Stimulated activated CD8-positive, alpha-beta memory T cell treated with anti-CD3 and anti-CD28 coated beads, Interleukin-2, amount 100 ng/mL, for 48 hours (primary cell): ENCODE data around the gene MEGF11.
"Not testable (repeated sequence)": the region's sequence is repeated elsewhere in the genome, so short reads cannot be mapped to it uniquely, and the experiment has no call there.

Experiments
- DNase-seq, 2 donors: peaks; one replicate each; pipeline ENCODE4 v3.0.0-alpha.2; 2020; ENCODE audit warnings: low read depth in 2 of 2

The MEGF11 gene

DNA sequence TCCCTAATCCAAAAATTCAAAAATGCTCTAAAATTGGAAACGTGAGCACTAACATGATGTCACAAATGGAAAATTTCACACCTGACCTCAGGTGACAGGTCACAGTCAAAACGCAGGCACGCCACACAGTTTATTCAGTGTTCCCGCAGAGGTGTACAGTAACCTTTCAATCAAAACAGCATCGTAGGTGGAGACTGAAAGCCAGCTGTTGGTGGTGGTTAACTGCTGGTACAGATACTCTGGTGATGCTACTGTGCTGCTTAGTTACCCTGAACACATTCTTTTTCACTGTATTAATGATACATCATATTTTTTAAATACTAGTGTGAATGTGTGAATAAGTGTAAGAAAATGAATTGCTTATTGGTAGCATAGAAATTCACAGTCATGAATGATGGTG, 360.5 kb downstream of the MEGF11 start:
- no peak for DNase-seq

DNA sequence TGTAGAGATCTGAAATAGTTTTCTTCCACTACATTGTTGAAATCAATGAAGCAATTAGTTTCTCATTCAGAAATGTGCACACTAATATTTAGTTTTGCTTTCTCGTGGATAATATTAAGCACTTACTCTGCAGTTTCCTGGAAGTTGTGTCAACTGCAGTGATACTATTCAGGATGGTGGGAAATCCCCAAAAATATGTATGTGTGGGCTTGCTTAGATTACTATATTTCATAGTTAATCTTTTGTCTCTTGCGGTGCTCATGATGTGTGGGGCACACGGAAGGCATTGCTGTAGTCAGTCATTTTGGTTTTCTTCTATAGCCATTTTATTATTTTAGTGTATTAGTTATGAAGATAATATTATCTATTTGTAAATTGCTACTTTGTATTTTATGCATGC, 364.6 kb downstream of the MEGF11 start:
- DNase-seq: no peak

GRCh38 chr15:65887565-65887964, 366.0 kb downstream of the MEGF11 start:
- no peak for DNase-seq

- no peak for DNase-seq
These were observed 367.8 kb downstream of the MEGF11 start for GRCh38 chr15:65885668-65886218.

- DNase-seq: no peak
These were observed 369.0 kb downstream of the MEGF11 start for GRCh38 chr15:65884511-65884910.

DNA sequence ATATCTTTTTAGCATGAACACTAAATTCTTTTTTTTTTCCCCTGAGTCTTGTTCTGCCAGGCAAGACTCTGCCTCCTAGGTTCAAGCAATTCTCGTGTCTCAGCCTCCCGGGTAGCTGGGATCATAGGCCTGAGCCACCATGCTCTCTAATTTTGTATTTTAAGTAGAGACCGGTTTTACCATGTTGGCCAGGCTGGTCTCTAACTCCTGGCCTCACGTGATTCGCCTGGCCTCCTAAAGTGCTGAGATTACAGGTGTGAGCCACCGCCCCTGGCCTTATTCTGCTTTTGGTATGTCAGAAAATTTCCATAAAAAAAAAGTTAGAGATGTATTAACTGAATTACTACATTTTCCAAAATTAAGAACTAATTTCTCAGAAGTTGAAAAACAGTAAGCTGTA, 370.0 kb downstream of the MEGF11 start:
- no peak for DNase-seq

GRCh38 chr15:65881766-65882434, 371.6 kb downstream of the MEGF11 start:
- no peak for DNase-seq

GRCh38 chr15:65877749-65878148, 375.8 kb downstream of the MEGF11 start:
- no peak for DNase-seq

DNA sequence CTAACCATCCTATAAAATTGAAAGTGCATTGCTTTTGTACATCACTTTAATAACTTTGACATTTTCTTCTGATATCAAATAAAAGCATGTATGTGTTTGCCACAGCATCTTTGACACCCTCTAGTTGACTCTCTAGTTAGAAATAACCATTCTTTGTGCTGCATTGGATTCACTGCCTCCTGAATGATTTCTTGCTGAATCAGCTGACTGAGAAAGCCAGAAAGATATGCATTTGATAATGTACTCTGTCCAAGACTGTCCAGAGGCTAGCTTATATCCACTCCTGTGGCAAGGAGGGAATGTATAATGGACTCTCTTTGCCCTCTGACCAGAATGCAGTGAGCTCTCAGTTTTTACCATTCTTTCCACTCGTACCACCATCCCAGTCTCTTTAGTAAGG, 378.1 kb downstream of the MEGF11 start:
- DNase-seq: no peak

- DNase-seq: no peak
These were observed 380.3 kb downstream of the MEGF11 start for GRCh38 chr15:65873256-65873655.

- not testable (repeated sequence) for DNase-seq
These were observed 381.0 kb downstream of the MEGF11 start for GRCh38 chr15:65872596-65872995.

DNA sequence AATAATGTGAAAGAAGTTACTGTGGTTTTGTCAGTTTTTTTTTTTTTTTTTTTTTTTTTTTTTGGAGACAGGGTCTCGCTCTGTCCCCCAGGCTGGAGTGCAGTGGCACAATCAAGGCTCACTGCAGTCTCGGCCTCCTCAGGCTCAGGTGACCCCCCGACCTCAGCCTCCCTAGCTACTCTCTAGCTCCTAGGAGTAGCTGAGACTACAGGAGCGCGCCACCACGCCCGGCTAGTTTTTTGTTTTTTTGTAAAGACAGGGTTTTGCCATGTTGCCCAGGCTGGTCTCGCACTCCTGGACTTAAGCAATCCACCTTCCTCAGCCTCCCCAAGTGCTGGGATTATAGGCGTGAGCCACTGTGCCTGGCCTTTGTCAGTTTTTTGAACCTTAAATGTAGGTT, 381.7 kb downstream of the MEGF11 start:
- DNase-seq: not testable (repeated sequence)

DNA sequence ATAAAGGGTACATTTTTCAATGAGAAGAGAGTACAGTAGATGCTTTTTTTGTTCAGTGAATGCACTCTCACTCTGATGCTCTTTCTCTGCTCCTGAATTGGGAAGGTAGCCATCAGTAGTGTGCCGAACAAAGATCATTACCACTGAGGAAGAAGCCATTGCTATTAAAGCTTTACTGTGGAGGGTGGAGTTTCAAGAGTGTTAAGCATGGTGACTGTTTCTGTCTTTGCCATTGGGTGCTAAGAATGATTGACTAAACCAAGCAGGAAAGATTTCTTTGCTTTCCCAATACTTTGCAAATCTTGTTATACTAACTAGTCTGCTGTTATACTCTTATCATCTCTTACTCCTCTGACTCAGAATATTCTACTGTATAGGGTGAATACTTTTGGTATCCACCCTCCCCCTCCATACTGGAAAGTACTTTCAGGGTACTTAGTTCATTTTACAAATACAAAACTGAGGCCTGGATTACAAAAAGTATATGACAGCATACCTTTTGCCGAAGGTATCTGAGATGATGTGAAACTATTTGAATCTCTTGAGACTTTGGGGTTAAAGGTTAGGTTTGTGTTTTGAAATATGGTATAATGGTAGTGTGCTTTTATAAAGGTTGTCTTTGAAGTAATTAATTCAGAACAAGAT, 382.5 kb downstream of the MEGF11 start:
- DNase-seq: no peak

DNA sequence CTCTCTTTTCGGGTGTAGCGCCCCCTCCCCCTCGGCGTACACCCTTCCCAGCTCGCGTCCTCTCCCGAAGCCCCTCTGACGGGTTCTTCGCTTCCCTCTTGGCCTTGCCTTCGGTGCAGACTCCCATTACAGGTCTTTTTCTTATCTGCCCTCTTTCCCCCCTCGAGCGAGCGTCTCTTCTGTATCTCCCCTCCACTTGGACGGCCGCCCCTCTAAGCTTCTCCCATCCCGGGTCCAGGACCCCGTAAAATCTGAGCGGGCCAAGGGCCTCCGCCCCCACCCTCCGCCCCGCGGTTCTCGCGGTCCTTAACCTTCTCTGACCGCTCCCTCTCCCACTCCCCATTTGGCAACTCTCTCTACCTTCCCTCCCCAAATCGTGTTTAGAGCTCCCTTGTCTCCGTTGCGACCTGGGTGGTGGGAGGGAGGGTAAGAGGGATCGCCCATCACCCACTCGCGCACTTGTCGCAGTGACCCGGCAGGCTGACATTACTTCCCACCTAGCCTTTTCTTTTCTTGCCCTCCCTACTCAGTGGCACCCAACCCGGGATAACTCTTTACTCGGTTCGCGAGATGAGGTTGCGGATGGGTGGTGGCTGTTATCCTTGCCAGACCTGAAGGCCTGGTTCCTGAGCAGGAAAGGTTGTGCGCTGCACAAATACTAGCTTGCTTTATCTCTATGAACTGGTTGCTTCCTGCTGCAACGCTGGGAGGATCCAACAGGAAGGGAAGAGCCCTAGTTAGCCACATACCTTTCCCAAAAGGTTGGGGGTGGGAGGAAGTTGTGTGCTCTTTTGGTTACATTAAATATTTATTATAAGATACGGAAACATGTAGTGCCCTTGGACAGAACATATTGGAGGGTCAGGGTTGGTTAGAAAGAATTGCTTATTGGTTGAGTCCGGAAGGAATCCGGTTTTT, 383.3 kb downstream of the MEGF11 start:
- no peak for DNase-seq

DNA sequence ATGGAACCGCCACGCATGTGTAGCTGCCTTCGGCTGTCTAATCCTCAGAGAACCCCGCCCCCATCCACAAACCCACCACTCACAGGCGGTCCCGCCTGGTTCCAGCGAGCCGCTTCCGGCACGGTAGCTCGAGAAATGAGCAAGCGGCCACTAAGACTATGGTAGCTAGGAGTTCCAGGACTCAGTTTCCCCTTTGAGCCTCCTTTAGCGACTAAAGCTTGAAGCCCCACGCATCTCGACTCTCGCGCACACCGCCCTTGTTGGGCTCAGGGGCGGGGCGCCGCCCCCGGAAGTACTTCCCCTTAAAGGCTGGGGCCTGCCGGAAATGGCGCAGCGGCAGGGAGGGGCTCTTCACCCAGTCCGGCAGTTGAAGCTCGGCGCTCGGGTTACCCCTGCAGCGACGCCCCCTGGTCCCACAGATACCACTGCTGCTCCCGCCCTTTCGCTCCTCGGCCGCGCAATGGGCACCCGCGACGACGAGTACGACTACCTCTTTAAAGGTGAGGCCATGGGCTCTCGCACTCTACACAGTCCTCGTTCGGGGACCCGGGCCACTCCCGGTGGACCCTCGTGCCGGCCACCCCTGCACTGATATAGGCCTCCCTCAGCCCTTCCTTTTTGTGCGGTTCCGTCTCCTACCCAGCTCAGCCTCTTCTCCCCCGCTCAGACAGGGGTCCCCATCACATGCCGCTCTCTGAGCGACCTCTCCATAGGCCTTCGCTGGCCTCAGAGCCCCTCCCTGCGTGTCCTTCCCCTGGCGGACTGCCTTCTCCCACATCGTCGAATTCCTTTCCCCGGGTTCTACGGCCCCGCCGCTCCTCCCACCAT, 384.2 kb downstream of the MEGF11 start, which contains the start of gene RAB11A:
TSS of gene RAB11A (plus strand) at position 366 of the 828 bp plus-strand sequence. CDS start at position 461, 95 bp downstream.
- DNase-seq: peak; percentile 92 to 93

DNA sequence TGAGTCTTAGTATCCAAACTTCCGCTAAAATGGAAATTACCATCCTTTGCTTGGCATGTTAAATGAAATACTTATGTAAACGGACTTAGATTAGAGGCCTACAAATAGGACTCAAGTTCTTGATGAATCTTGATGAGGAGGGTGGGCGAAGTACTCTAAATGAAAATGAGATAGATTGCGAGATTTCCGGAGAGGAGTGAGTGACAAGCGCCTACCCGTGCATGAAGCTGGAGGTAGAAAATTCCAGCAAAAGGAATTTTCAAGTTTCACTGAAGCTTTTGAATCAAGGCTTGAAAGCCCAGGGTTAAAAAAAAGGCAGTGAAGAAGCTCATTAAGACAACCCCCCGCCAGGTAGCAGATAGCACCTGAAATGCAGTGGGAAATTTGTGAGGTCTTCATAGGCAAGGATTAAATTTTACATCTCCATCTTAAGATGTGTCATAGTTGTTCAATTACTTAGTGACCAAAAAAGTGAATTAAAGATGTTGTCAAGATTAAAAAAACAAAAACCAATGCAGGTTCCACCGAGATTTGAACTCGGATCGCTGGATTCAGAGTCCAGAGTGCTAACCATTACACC, 384.9 kb downstream of the MEGF11 start:
- DNase-seq: no peak

- not testable (repeated sequence) for DNase-seq
These were observed 385.6 kb downstream of the MEGF11 start for GRCh38 chr15:65867933-65868332.

- DNase-seq: no peak
These were observed 386.3 kb downstream of the MEGF11 start for GRCh38 chr15:65867244-65867643.

- no peak for DNase-seq
These were observed 390.4 kb downstream of the MEGF11 start for GRCh38 chr15:65863106-65863505.

DNA sequence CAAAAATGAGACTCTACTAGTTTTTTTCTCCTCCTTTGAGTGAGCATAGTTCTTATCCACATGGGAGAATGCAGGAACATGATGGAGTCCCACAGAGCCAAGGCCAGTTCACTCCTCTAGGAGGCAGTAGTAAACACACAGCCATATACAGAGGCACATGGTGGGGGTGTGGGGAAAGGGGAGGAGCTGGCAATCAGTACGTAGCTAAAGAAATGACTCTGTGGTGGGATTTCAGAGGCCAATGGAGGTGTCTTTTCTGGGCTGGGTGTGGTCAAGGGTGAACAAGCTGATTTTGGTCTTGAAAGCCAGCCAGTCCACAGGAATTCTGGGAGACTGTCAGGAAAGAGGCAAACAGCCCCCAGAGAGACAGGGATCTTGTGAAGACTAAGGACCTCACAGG, 390.9 kb downstream of the MEGF11 start:
- DNase-seq: peak in 1 of 2 donors; percentile 51
